Activated CD8-positive, alpha-beta T cell treated with anti-CD3 and anti-CD28 coated beads for 36 hours (primary cell): ENCODE data around the gene CCNG2. TPM values are rescaled to one million over a fixed set of nuclear protein-coding genes. Genes with fewer than 3 reads are reported as not detected.

Source experiments
- ATAC-seq: fragments of 200-7000 bp; cut with Tn5 transposase; one replicate; pipeline ENCODE4 v1.10.0; 2021; ENCODE audit warnings: mild to moderate bottlenecking, moderate library complexity
- CTCF ChIA-PET: fragments of 350-600 bp; sonication (Branson Sonifier 250); formaldehyde crosslinking; loops from one replicate; lab custom pipeline; 2021; ENCODE audit warnings: antibody characterized with exemption; lab: Charles Lee
- POLR2A ChIA-PET: fragments of 350-600 bp; sonication (Branson Sonifier 250); formaldehyde crosslinking; loops from one replicate; lab custom pipeline; 2021; ENCODE audit warnings: antibody characterized with exemption; lab: Charles Lee
- DNase-seq: peaks from one replicate; pipeline ENCODE4 v3.0.0-alpha.2; 2020
- H3K27ac Mint-ChIP-seq: one replicate; pipeline ENCODE4 v1.8.0; 2021; ENCODE audit warnings: mild to moderate bottlenecking, mixed read lengths
- H3K27me3 Mint-ChIP-seq: one replicate; pipeline ENCODE4 v1.8.0; 2021; ENCODE audit warnings: mixed read lengths
- H3K36me3 Mint-ChIP-seq: one replicate; pipeline ENCODE4 v1.8.0; 2021; ENCODE audit warnings: low read depth, mixed read lengths
- H3K4me1 Mint-ChIP-seq: one replicate; pipeline ENCODE4 v1.8.0; 2021; ENCODE audit warnings: low read depth, mixed read lengths
- H3K4me3 Mint-ChIP-seq: one replicate; pipeline ENCODE4 v1.8.0; 2021; ENCODE audit warnings: mild to moderate bottlenecking, moderate library complexity, mixed read lengths
- H3K9me3 Mint-ChIP-seq: one replicate; pipeline ENCODE4 v1.8.0; 2021; ENCODE audit warnings: mixed read lengths
- CTCF ChIP-seq: fragments of 200-600 bp; IDR thresholded peaks from one replicate; pipeline ENCODE4 v1.8.0; 2022; ENCODE audit warnings: antibody characterized with exemption, mild to moderate bottlenecking
- intact Hi-C: fragments of 100-400 bp; cut with micrococcal nuclease; formaldehyde crosslinking; loops from one replicate; pipeline ENCODE4 v1.10.0; 2022
- total RNA-seq, 2 experiments: library from RNA; stranded (reverse); gene quantifications; one replicate each; pipeline ENCODE4 v1.2.3, GENCODE V29; 2021

CCNG2 gene
- total RNA-seq, 2 experiments from 2014 or later: 54.3 to 55.5 TPM

GRCh38 chr4:77188498-77189220, 31.7 kb downstream of the CCNG2 start:
- ATAC-seq: no peak
- CTCF ChIA-PET: interaction anchor here (0.7 to 2.5 kb wide), 5 partner anchors 11 to 144 kb away, joined by 3 to 20 read pairs (median 3); no protein-coding TSS in a partner anchor
- H3K4me3 Mint-ChIP-seq: no peak overlapping the region
- H3K27me3 Mint-ChIP-seq: peaks cover 2% of the 10 kb centered on the region
- peaks cover 5% of the 10 kb centered on the region for H3K4me1 Mint-ChIP-seq
- no peak for TF ChIP-seq CTCF
- H3K36me3 Mint-ChIP-seq: no peaks in the 10 kb centered on the region
- POLR2A ChIA-PET: interaction anchor here (1.5 kb wide), 1 partner anchor 30 kb away, joined by 3 read pairs; no protein-coding TSS in a partner anchor
- DNase-seq: no peak
- intact Hi-C loops: no loop called here
- no peaks in the 10 kb centered on the region for H3K9me3 Mint-ChIP-seq
- H3K27ac Mint-ChIP-seq: no peak overlapping the region

- intact Hi-C loops: no loop called here
- TF ChIP-seq CTCF: no peak
- Mint-ChIP-seq H3K27ac (no peak overlapping the region), H3K36me3 (no peaks in the 10 kb centered on the region), H3K4me1 (peaks cover 12% of the 10 kb centered on the region), H3K4me3 (no peak overlapping the region), H3K9me3 (no peaks in the 10 kb centered on the region), H3K27me3 (peaks cover 2% of the 10 kb centered on the region)
- ATAC-seq: no peak
- ChIA-PET POLR2A (interaction anchor here (1.5 kb wide), 1 partner anchor 30 kb away, joined by 3 read pairs; no protein-coding TSS in a partner anchor), CTCF (interaction anchor here (1.0 to 2.5 kb wide), 8 partner anchors 10 to 145 kb away, joined by 3 to 20 read pairs (median 4); no protein-coding TSS in a partner anchor)
- DNase-seq: no peak
Observed at GRCh38 chr4:77189412-77189811, 32.4 kb downstream of the CCNG2 start.

- H3K36me3 Mint-ChIP-seq: no peaks in the 10 kb centered on the region
- CTCF ChIA-PET: interaction anchor here (1.0 to 2.5 kb wide), 6 partner anchors 13 to 137 kb away, joined by 3 to 20 read pairs (median 5); no protein-coding TSS in a partner anchor
- POLR2A ChIA-PET: interaction anchor here (1.5 kb wide), 1 partner anchor 31 kb away, joined by 3 read pairs; no protein-coding TSS in a partner anchor
Observed at GRCh38 chr4:77190053-77190452, 33.0 kb downstream of the CCNG2 start.

GRCh38 chr4:77193046-77193445, 36.0 kb downstream of the CCNG2 start:
- no peaks in the 10 kb centered on the region for H3K9me3 Mint-ChIP-seq
- intact Hi-C loops: no loop called here
- CTCF ChIA-PET: interaction anchor here (0.8 to 3.6 kb wide), 8 partner anchors 10 to 148 kb away, joined by 3 to 43 read pairs (median 7); no protein-coding TSS in a partner anchor
- no peak for DNase-seq
- TF ChIP-seq CTCF: no peak
- no peak for ATAC-seq
- H3K4me3 Mint-ChIP-seq: peak overlapping the region; percentile 72
- POLR2A ChIA-PET: interaction anchor here (1.3 to 1.7 kb wide), 2 partner anchors 11 to 120 kb away, joined by 3 read pairs; no protein-coding TSS in a partner anchor
- H3K27ac Mint-ChIP-seq: peak overlapping the region; percentile 82
- peaks cover 2% of the 10 kb centered on the region for H3K27me3 Mint-ChIP-seq
- H3K36me3 Mint-ChIP-seq: no peaks in the 10 kb centered on the region
- peaks cover 20% of the 10 kb centered on the region for H3K4me1 Mint-ChIP-seq

More at GRCh38 chr4:77190053-77190452, 33.0 kb downstream of the CCNG2 start:
- intact Hi-C loops: no loop called here
- Mint-ChIP-seq H3K9me3 (no peaks in the 10 kb centered on the region), H3K4me1 (peaks cover 16% of the 10 kb centered on the region), H3K27me3 (peaks cover 2% of the 10 kb centered on the region), H3K27ac (no peak overlapping the region), H3K4me3 (no peak overlapping the region)
- no peak for TF ChIP-seq CTCF
- DNase-seq (no peak), ATAC-seq (no peak)
